Effector memory CD4-positive, alpha-beta T cell (primary cell): ENCODE data around the gene SLC49A4.

Source experiments
- DNase-seq, 3 donors: peaks; one replicate each; pipeline ENCODE4 v3.0.0-alpha.2; 2020
- H3K27ac ChIP-seq: 2 replicates; pipeline ENCODE4 v1.7.0; 2013; ENCODE audit warnings: mild to moderate bottlenecking, low read length, moderate library complexity; ENCODE audit not compliant: insufficient read depth, poor library complexity, severe bottlenecking
- H3K27me3 ChIP-seq: replicated peaks from 2 replicates; pipeline ENCODE4 v1.7.0; 2013; ENCODE audit warnings: mild to moderate bottlenecking, low read length; ENCODE audit not compliant: insufficient read depth, control insufficient read depth, poor library complexity, severe bottlenecking
- H3K36me3 ChIP-seq: 2 replicates; pipeline ENCODE4 v1.7.0; 2013; ENCODE audit warnings: mild to moderate bottlenecking, low read length, moderate library complexity; ENCODE audit not compliant: control insufficient read depth, insufficient read depth
- H3K4me1 ChIP-seq: 2 replicates; pipeline ENCODE4 v1.7.0; 2013; ENCODE audit warnings: low read length, mild to moderate bottlenecking; ENCODE audit not compliant: control insufficient read depth, insufficient read depth, poor library complexity, severe bottlenecking
- H3K4me3 ChIP-seq: 2 replicates; pipeline ENCODE4 v1.7.0; 2013; ENCODE audit warnings: low read length, low read depth, mild to moderate bottlenecking; ENCODE audit not compliant: insufficient read depth, poor library complexity, severe bottlenecking
- H3K9me3 ChIP-seq: 2 replicates; pipeline ENCODE4 v1.7.0; 2013; ENCODE audit warnings: mild to moderate bottlenecking, low read length, moderate library complexity; ENCODE audit not compliant: control insufficient read depth

SLC49A4 gene

GRCh38 chr3:122843604-122844003 is 48.7 kb downstream of the SLC49A4 start:
- no peaks in the 10 kb centered on the region for H3K27me3 ChIP-seq
- DNase-seq: no peak
- no peaks in the 10 kb centered on the region for H3K9me3 ChIP-seq
- H3K4me1 ChIP-seq: no peaks in the 10 kb centered on the region
- no peak overlapping the region for H3K27ac ChIP-seq
- peaks cover 4% of the 10 kb centered on the region for H3K36me3 ChIP-seq
- no peak overlapping the region for H3K4me3 ChIP-seq

DNA sequence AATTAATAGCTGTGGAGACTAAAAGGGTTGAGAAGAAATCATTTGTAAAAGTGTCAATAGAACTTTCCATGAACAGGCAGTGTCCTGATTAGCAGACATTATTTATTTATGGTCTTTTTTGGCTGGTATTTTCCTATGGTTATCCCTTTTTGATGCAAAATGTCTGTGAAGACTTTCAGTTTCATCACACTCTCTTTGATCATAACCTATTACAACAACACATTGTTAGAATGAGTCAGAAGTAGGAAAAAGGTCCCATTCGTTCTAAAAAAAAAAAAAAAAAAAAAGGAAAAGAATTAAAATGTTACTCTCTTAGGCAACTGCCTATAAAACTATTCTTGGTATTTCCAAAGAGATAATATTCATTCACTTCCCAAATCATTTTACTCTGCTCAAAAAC is 62.1 kb downstream of the SLC49A4 start:
- H3K4me1 ChIP-seq: no peaks in the 10 kb centered on the region
- DNase-seq: no peak
- no peaks in the 10 kb centered on the region for H3K27me3 ChIP-seq
- no peak overlapping the region for H3K4me3 ChIP-seq
- no peaks in the 10 kb centered on the region for H3K36me3 ChIP-seq
- H3K9me3 ChIP-seq: no peaks in the 10 kb centered on the region
- H3K27ac ChIP-seq: no peak overlapping the region

GRCh38 chr3:122858373-122858772 is 63.5 kb downstream of the SLC49A4 start:
- Histone ChIP-seq H3K4me1 (no peaks in the 10 kb centered on the region), H3K9me3 (no peaks in the 10 kb centered on the region), H3K27me3 (no peaks in the 10 kb centered on the region), H3K4me3 (no peak overlapping the region), H3K36me3 (no peaks in the 10 kb centered on the region), H3K27ac (no peak overlapping the region)
- no peak for DNase-seq

GRCh38 chr3:122859021-122859805 is 64.3 kb downstream of the SLC49A4 start:
- Histone ChIP-seq H3K9me3 (no peaks in the 10 kb centered on the region), H3K27me3 (no peaks in the 10 kb centered on the region), H3K4me1 (no peaks in the 10 kb centered on the region), H3K36me3 (no peaks in the 10 kb centered on the region), H3K4me3 (no peak overlapping the region), H3K27ac (no peak overlapping the region)
- DNase-seq: no peak

DNA sequence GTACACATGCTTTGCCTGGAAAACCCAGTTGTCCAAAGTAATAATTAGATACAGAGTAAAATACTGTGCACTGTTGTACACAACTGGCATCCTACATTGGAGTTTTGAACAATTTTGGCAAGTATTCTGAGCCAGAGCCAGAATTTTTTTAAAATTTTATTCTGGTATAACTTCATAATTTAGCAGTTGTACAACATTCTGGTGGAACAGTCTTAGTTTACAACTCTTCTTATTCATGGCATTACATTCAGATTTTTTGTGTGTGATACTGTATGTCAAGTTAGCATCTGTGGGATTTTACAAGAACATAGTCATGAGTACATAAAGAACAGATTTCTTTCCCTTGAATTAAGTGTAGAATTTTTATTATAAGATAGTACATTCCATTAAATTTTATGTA is 67.5 kb downstream of the SLC49A4 start:
- no peaks in the 10 kb centered on the region for H3K27me3 ChIP-seq
- H3K27ac ChIP-seq: no peak overlapping the region
- no peak overlapping the region for H3K4me3 ChIP-seq
- H3K4me1 ChIP-seq: no peaks in the 10 kb centered on the region
- H3K9me3 ChIP-seq: no peaks in the 10 kb centered on the region
- H3K36me3 ChIP-seq: no peaks in the 10 kb centered on the region
- no peak for DNase-seq

DNA sequence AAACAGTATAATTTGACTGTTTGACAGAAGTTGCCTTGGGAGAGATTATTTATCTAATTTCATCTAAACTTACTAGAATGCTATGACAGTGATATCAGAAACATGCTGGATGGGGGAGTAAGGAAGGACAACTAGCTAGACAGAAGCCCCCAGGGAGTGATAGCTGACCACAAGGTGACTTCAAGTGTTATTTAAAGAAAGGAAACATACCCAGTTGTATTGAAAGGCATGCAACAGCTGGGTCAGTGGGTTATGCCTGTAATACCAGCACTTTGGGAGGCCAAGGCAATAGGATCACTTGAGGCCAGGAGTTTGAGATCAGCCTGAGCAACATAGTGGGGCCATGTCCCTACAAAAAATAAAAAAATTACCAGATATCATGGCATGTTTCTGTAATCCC is 69.6 kb downstream of the SLC49A4 start:
- DNase-seq: no peak
- H3K9me3 ChIP-seq: no peaks in the 10 kb centered on the region
- no peaks in the 10 kb centered on the region for H3K4me1 ChIP-seq
- H3K27me3 ChIP-seq: no peaks in the 10 kb centered on the region
- H3K4me3 ChIP-seq: no peak overlapping the region
- H3K36me3 ChIP-seq: no peaks in the 10 kb centered on the region
- no peak overlapping the region for H3K27ac ChIP-seq

GRCh38 chr3:122868322-122868721 is 73.5 kb downstream of the SLC49A4 start:
- no peak for DNase-seq
- H3K27me3 ChIP-seq: no peaks in the 10 kb centered on the region

GRCh38 chr3:122873741-122874515 is 79.1 kb downstream of the SLC49A4 start:
- Histone ChIP-seq H3K27me3 (no peaks in the 10 kb centered on the region), H3K36me3 (no peaks in the 10 kb centered on the region)
- no peak for DNase-seq

More at GRCh38 chr3:122868322-122868721, 73.5 kb downstream of the SLC49A4 start:
- Histone ChIP-seq H3K4me1 (no peaks in the 10 kb centered on the region), H3K9me3 (no peaks in the 10 kb centered on the region), H3K4me3 (no peak overlapping the region), H3K27ac (no peak overlapping the region), H3K36me3 (no peaks in the 10 kb centered on the region)

GRCh38 chr3:122875547-122876127 is 80.8 kb downstream of the SLC49A4 start:
- DNase-seq: no peak
- H3K4me1 ChIP-seq: peaks cover 5% of the 10 kb centered on the region
- H3K27me3 ChIP-seq: no peaks in the 10 kb centered on the region
- H3K9me3 ChIP-seq: no peaks in the 10 kb centered on the region
- H3K4me3 ChIP-seq: no peak overlapping the region
- H3K36me3 ChIP-seq: peaks cover 9% of the 10 kb centered on the region
- H3K27ac ChIP-seq: no peak overlapping the region

More at GRCh38 chr3:122873741-122874515, 79.1 kb downstream of the SLC49A4 start:
- Histone ChIP-seq H3K9me3 (no peaks in the 10 kb centered on the region), H3K4me3 (no peak overlapping the region), H3K27ac (no peak overlapping the region), H3K4me1 (peaks cover 5% of the 10 kb centered on the region)

- Histone ChIP-seq H3K27me3 (no peaks in the 10 kb centered on the region), H3K4me1 (peaks cover 5% of the 10 kb centered on the region), H3K9me3 (no peaks in the 10 kb centered on the region), H3K27ac (no peak overlapping the region), H3K36me3 (peaks cover 9% of the 10 kb centered on the region), H3K4me3 (no peak overlapping the region)
- DNase-seq: no peak
These were observed 85.3 kb downstream of the SLC49A4 start for GRCh38 chr3:122880173-122880572.
